Gastrocnemius medialis (tissue), 4 donors: ENCODE data around the gene GSPT1. TPM values are rescaled to one million over a fixed set of nuclear protein-coding genes. Genes with fewer than 3 reads are reported as not detected.

Experiments
- ATAC-seq, 2 donors: fragments of 150-250 bp; one replicate each; pipeline ENCODE4 v1.9.1; 2016
- DNase-seq, 2 donors: peaks; one replicate each; pipeline ENCODE4 v3.0.0-alpha.2; 2019
- H3K27ac ChIP-seq, 4 donors: fragments of 200-600 bp; sonication (generic); 1 replicate in 1 of 4; 2 replicates in 3 of 4; pipeline ENCODE4 v1.5.1; 2016 to 2018; ENCODE audit warnings: mild to moderate bottlenecking in 2 of 4, moderate library complexity in 1 of 4
- H3K27me3 ChIP-seq, 3 donors: fragments of 200-600 bp; sonication (generic) in 2 of 3; 1 replicate in 1 of 3; 2 replicates in 2 of 3; pipeline versions ENCODE4 v1.5.1 to v1.6.0; 2016 to 2019; ENCODE audit warnings: mild to moderate bottlenecking in 1 of 3, moderate library complexity in 1 of 3
- H3K36me3 ChIP-seq, 2 donors: fragments of 200-600 bp; sonication (generic) in 1 of 2; one replicate each; pipeline ENCODE4 v1.5.1; 2017 to 2018
- H3K4me1 ChIP-seq, 2 donors: fragments of 200-600 bp; sonication (generic) in 1 of 2; one replicate each; pipeline ENCODE4 v1.5.1; 2016 to 2017; ENCODE audit warnings: mild to moderate bottlenecking in 2 of 2
- H3K4me3 ChIP-seq, 4 donors: fragments of 200-600 bp; sonication (generic) in 3 of 4; 1 replicate in 1 of 4; 2 replicates in 3 of 4; pipeline ENCODE4 v1.5.1; 2016 to 2019; ENCODE audit warnings: mild to moderate bottlenecking in 2 of 4
- H3K9me3 ChIP-seq, 3 donors: fragments of 200-600 bp; sonication (generic) in 2 of 3; 1 replicate in 1 of 3; 2 replicates in 2 of 3; pipeline ENCODE4 v1.5.1; 2016 to 2019
- POLR2A ChIP-seq, 2 donors: fragments of 450-650 bp; IDR thresholded peaks; one replicate each; pipeline ENCODE4 v1.6.1; 2017; ENCODE audit warnings: antibody characterized with exemption in 2 of 2, mild to moderate bottlenecking in 2 of 2, moderate library complexity in 2 of 2
- in situ Hi-C, 4 donors: fragments of 200-750 bp; cut with MboI; loops; one replicate each; pipeline versions ENCODE4 v1.15.0 to v1.8.0; 2017; ENCODE audit warnings: low sequenced_read_pairs in 4 of 4
- intact Hi-C: fragments of 100-400 bp; cut with DNase I; formaldehyde crosslinking; loops from one replicate; pipeline ENCODE4 v1.15.1; 2023; ENCODE audit warnings: low total_unique reads
- total RNA-seq, 4 donors: library from RNA; depleted of rRNA; stranded (reverse); fragments of >200 nt; gene quantifications; one replicate each; pipeline versions ENCODE4 v1.1.0 to v1.2.3, GENCODE V29; 2016
- TF ChIP-seq, protein P1 (sequence below), 5 experiments: fragments of 450-650 bp in 3 of 5; fragments of 200-600 bp in 2 of 5; sonication (generic) in 2 of 5; IDR thresholded peaks in 4 of 5; conservative IDR thresholded peaks in 1 of 5; 1 replicate in 4 of 5; 2 replicates in 1 of 5; pipeline ENCODE4 v1.5.1; 2016 to 2019; ENCODE audit warnings: antibody characterized with exemption in 5 of 5, mild to moderate bottlenecking in 3 of 5, moderate library complexity in 3 of 5

The GSPT1 gene
- total RNA-seq, 4 donors from 2014 or later, result 86.9 to 169 (median 139) TPM

DNA sequence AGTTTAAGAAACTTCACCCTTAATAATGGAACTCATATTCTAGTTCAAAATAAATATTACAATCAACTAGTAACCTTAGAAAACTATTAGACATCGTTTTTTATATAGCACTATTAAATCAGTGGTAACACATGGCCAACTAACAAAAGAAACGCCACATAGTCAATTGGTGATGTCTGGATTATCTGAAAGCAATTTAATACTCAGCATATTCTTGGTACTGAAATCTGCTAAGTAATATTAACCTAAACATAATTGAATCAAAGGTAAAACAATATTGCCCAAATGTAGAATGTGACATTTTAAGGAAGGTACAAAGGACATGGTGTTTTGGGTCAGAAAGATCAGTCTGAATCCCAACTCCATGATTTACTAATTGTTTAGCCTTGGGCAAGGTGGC, 53.3 kb downstream of the GSPT1 start:
- H3K4me1 ChIP-seq, result peaks cover 27% of the 10 kb centered on the region in 2 donors
- in situ Hi-C loops (loop anchor here in 1 of 4 donors (25.0 kb wide), 1 partner anchor 200 kb away; no protein-coding TSS in a partner anchor), intact Hi-C loops (no loop called here)
- ATAC-seq, result no peak
- no peaks in the 10 kb centered on the region for H3K9me3 ChIP-seq
- H3K27me3 ChIP-seq, result no peaks in the 10 kb centered on the region
- no peak for DNase-seq
- H3K4me3 ChIP-seq, result no peak overlapping the region
- H3K36me3 ChIP-seq, result no peaks in the 10 kb centered on the region
- no peak for TF ChIP-seq POLR2A (IDR thresholded peaks at IDR 0.05)
- H3K27ac ChIP-seq, result peak overlapping the region in 2 of 4 donors; percentile 14 to 20

DNA sequence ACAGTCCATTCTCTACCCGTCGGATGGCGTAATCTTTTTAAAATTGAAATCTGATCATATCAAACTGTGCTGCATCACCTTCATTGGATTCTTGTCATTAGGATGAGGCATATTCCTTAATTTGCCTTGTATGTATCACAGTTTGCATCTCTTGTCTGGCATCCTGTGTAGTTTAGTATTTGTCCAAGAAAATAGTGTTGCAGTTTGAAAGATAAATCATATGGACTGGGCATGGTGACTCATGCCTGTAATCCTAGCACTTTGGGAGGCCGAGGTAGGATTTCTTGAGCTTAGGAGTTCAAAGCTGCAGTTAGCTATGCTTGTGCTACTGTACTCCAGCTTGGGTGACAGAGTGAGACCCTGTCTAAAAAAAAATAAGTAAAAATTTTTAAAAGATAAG, 58.6 kb downstream of the GSPT1 start:
- in situ Hi-C loops (loop anchor here in 1 of 4 donors (25.0 kb wide), 1 partner anchor 205 kb away; no protein-coding TSS in a partner anchor), intact Hi-C loops (loop anchor here (10.0 kb wide), 1 partner anchor 208 kb away; no protein-coding TSS in a partner anchor)
- Histone ChIP-seq H3K9me3 (no peaks in the 10 kb centered on the region), H3K27ac (peak overlapping the region; percentile 56 to 73 (median 66)), H3K27me3 (no peaks in the 10 kb centered on the region), H3K36me3 (peaks cover 0 to 3% of the 10 kb centered on the region in 2 donors), H3K4me3 (no peak overlapping the region), H3K4me1 (peaks cover 36 to 39% of the 10 kb centered on the region in 2 donors)
- peak in 1 of 2 donors; percentile 41 for DNase-seq
- ATAC-seq, result peak; percentile 80 to 90
- TF ChIP-seq POLR2A (IDR thresholded peaks at IDR 0.05), result no peak
- TF ChIP-seq, protein P1, sequence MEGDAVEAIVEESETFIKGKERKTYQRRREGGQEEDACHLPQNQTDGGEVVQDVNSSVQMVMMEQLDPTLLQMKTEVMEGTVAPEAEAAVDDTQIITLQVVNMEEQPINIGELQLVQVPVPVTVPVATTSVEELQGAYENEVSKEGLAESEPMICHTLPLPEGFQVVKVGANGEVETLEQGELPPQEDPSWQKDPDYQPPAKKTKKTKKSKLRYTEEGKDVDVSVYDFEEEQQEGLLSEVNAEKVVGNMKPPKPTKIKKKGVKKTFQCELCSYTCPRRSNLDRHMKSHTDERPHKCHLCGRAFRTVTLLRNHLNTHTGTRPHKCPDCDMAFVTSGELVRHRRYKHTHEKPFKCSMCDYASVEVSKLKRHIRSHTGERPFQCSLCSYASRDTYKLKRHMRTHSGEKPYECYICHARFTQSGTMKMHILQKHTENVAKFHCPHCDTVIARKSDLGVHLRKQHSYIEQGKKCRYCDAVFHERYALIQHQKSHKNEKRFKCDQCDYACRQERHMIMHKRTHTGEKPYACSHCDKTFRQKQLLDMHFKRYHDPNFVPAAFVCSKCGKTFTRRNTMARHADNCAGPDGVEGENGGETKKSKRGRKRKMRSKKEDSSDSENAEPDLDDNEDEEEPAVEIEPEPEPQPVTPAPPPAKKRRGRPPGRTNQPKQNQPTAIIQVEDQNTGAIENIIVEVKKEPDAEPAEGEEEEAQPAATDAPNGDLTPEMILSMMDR (IDR thresholded peaks at IDR 0.05 in 4 of 5, conservative IDR thresholded peaks at IDR 0.05 in 1 of 5), result no peak

DNA sequence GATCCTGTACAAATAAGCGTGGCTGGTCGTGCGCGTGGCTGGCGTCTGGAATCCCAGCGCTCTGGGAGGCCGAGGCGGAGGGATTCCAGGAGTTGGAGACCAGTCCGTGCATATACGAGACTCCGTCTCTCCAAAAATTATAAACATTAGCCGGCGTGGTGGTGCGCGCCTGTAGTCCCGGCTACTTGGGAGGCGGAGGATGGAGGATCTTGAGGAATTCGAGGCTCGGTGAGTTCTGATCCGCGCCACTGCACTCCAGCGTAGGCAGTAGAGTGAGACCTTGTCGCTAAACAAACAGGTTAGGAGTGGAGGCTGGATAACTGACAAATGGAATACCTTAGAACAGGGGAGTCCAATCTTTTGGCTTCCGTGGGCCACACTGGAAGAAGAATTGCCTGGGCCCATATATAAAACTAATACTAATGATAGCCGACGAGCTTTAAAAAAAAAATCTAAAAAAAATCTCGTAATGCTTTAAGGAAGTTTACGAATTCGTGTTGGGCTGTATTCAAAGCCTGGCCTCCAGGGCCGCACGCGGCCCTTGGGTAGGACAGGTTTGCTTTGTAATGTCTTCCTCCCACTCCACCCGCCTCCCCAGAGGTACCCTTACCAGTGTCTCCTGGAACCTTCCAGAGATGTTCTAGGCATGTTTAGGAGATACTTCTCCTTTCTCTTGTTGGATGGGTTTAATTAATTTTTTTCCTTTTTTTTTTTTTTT, 63.5 kb downstream of the GSPT1 start:
- peaks cover 42 to 47% of the 10 kb centered on the region in 2 donors for H3K4me1 ChIP-seq
- in situ Hi-C loops (loop anchor here in 1 of 4 donors (5.0 to 25.0 kb wide), 2 partner anchors 55 to 210 kb away; partner anchors contain the start of gene ZC3H7A), intact Hi-C loops (loop anchor here (1.0 to 10.0 kb wide), 3 partner anchors 64 to 213 kb away; partner anchors contain the start of gene TXNDC11)
- no peaks in the 10 kb centered on the region for H3K9me3 ChIP-seq
- H3K4me3 ChIP-seq, result peak overlapping the region; percentile 87 to 98 (median 92)
- H3K27me3 ChIP-seq, result no peaks in the 10 kb centered on the region
- ATAC-seq (no peak), DNase-seq (no peak)
- H3K27ac ChIP-seq, result peak overlapping the region; percentile 95 to 98 (median 96)
- TF ChIP-seq, protein P1 (IDR thresholded peaks at IDR 0.05 in 4 of 5, conservative IDR thresholded peaks at IDR 0.05 in 1 of 5), result no peak
- TF ChIP-seq POLR2A (IDR thresholded peaks at IDR 0.05), result no peak
- H3K36me3 ChIP-seq, result peaks cover 0 to 29% of the 10 kb centered on the region in 2 donors

DNA sequence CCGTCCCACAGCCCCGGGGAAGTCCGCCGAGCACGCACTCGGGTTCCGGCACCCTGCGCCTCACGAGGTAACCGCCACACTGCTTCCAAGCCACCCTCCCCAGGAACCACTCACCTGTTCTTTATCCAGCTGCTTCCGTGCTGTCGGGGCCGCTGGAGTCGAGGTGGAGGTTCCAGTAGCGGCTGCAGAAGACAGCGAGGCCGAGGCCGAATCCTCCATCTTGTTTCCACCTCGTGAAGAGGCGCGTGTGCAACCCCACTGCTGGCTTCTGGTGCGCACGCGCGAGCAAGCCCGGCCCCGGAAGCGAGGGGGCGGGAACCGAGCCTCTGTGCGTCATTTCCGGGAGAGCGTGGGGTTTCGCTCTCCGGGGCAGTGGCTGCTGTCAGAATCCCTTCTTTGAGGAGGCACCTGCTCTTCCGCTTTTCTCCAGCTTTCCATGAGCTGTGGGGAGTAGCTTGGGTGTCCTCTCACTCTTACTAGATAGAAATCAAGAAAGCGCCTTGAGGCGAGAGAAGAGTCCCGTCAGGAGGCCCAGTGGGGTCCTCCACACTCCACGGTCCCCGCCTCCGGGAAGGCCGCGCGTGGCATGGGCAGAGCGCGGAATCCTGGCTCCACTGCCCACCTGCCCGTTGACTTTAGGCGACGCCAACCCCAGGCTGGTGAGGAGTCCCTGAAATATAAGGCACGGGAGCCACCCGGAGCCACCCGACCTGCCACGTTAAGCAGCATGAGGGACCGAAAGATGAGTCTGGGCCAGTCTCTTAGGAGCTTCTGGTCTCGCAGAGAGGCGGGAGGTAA, 64.3 kb downstream of the GSPT1 start, which contains the start of gene RSL1D1:
Gene RSL1D1 (minus strand): TSS at position 249 of the 798 bp plus-strand sequence. CDS start 30 bp downstream, at position 219.
- TF ChIP-seq, protein P1 (IDR thresholded peaks at IDR 0.05 in 4 of 5, conservative IDR thresholded peaks at IDR 0.05 in 1 of 5), result peak in 2 of 5 experiments; percentile 7 to 30
- peak; percentile 98 to 99 for TF ChIP-seq POLR2A (IDR thresholded peaks at IDR 0.05)
- ATAC-seq, result peak; percentile 96
- in situ Hi-C loops, result loop anchor here in 1 of 4 donors (5.0 to 25.0 kb wide), 2 partner anchors 54 to 211 kb away; partner anchors contain the start of gene ZC3H7A
- Histone ChIP-seq H3K27me3 (no peaks in the 10 kb centered on the region), H3K36me3 (peaks cover 4 to 36% of the 10 kb centered on the region in 2 donors), H3K4me1 (peaks cover 35 to 39% of the 10 kb centered on the region in 2 donors), H3K27ac (peak within 1 kb of the TSS; percentile 95 to 98 (median 96)), H3K9me3 (no peaks in the 10 kb centered on the region), H3K4me3 (peak within 1 kb of the TSS; percentile 87 to 98 (median 92))
- peak; percentile 85 to 91 for DNase-seq
- intact Hi-C loops, result loop anchor here (1.0 to 10.0 kb wide), 5 partner anchors 15 to 213 kb away; partner anchors contain the start of genes TXNDC11 and ZC3H7A
